Skin of body (tissue), 2 donors: ENCODE data around the gene FANK1. TPM values are rescaled to one million over a fixed set of nuclear protein-coding genes. Genes with fewer than 3 reads are reported as not detected.

ENCODE experiments used
- DNase-seq: peaks from one replicate; lab custom pipeline; 2025; lab: John Stamatoyannopoulos, UW
- total RNA-seq: library from RNA; depleted of rRNA; stranded (reverse); fragments of >200 nt; gene quantifications from one replicate; pipeline ENCODE4 v1.2.3, GENCODE V29; 2014

The FANK1 gene
- total RNA-seq, 1 donor from 2014 or later, result 3.1 TPM

GRCh38 chr10:125984865-125985495, 88.6 kb downstream of the FANK1 start:
- DNase-seq, result no peak

- DNase-seq, result no peak
Observed at GRCh38 chr10:125985557-125986240, 89.3 kb downstream of the FANK1 start.

DNA sequence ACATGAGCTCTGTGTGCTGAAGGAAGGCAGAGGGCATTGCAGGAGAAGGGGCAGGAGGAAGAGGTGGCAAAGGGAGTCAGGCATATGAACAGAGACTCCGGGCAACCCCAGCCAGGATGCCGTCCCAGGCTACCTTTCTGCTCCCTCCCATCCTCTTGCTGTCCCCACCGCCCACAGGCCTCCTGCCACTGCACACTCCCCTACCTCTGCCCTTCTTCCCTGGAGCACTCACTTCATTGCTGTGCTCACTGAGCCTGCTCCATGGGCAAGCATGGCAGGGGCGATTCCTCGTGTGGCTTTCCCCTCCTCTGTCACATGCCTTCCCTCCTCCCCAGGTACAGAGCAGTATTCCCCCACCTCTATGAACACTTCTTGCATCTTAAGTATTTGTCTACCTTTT, 93.4 kb downstream of the FANK1 start:
- DNase-seq, result no peak

DNA sequence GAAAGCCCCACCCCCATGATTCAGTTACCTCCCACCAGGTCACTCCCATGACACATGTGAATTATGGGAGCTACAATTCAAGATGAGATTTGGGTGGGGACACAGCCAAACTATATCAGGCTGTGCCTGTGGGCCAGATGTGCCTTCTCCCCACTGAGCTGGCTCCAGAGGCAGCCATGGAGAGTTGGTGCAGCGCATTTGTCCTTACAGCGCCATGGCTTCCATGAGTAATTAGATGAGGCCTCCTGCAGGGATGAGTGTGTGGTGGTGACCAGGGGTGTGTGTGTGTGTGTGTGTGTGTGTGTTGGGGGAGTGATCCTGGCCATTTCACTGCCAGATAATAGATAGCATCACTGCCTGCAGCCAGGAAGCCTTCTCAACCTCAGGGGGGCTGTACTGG, 94.6 kb downstream of the FANK1 start:
- DNase-seq, result no peak

DNA sequence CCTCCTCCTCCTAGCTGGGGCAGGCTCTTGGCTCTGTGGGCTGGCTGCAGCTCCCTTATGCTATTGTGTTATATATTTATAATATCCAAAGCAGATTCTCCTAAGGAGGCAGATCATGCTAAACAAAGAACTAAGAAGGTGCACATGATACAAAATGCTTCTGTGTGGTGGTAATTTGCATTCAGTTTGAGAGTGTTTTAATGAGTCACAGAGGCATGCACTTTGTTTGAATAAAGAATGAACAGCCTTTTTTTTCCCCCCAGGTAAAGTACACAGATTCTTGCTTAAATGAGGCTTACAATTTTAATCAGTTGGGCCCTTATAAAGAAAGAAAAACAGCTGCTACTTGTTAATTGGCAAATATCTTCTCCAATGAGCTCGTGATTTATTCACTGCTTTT, 95.0 kb downstream of the FANK1 start:
- no peak for DNase-seq

DNA sequence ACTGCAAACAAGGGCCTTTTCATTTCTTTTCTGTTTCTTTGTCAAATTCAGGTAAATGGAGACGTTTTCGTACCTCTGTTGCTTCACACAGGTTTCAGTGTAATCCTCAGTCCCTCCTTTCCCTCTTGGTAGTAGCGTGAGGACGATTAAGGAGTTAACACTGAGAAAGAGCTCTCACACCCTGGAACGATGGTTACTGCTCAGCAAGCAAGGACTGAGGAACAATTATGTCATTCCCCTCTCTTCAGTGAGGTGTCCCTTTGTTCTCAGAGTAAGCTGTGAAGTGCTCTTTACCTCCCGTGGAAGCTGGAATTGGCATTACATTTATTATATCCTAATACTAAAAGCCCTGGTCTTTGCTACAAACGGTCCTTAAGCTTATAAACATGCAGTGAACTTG, 95.9 kb downstream of the FANK1 start:
- DNase-seq, result no peak

DNA sequence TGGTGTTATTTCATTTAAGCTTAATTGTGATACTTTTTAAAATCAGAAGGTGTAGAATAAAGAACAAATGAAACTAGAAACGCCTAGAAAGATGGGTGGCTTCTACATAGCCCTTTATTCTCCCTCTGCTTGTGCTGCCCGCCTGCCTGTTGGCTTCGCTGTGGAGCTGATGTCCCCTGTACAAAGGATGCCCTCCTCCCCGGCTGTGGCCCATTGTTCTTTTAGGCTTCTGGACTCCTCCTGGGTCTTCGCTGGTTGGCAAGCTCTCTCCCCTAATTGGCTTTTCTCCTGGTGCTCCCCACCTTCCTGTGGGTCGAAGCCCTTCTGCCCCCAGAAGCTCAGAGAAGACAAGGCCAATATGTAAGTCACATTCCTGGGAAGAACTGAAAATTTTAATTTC, 98.2 kb downstream of the FANK1 start:
- no peak for DNase-seq

- no peak for DNase-seq
Observed at GRCh38 chr10:125995726-125996304, 99.5 kb downstream of the FANK1 start.

- DNase-seq, result no peak
Observed at GRCh38 chr10:125997586-125997985, 101.2 kb downstream of the FANK1 start.

DNA sequence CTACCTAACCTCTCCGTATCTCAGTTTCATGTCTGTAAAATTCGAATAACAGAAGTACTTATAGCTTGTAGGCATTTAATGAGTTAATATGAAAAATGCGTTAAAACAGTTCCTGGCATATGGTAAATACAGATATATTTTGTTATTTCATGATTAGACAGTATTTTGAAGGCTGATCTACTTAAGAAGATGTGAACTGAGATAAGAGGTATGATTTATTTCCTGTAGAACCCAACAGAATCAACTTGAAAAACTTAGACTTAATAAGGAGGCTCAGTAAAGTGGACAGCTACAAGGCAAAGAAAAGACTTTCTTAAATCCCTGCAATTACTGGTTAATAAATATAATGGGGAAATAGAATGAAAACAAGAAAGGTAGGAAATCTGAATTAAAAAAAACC, 103.3 kb downstream of the FANK1 start:
- no peak for DNase-seq

DNA sequence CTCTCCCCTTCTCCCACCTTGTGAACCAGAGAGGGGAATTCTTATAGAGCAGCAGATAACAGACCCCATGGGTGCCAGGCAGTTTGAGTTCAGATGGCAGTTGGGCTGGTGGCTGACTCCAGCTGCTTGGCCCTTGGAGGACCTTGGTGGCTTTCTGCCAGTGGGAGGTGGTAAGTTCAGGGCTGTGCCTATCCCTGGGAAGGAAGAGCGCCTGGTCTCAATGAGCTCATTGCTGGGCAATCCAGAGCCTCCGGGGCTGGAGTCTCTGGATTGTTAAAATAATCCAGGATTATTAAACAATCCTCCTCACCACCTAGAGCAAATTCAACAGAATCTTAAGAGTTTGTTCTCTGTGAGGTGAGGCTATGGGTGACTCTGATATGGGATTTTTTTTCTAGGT, 105.2 kb downstream of the FANK1 start:
- DNase-seq, result no peak

DNA sequence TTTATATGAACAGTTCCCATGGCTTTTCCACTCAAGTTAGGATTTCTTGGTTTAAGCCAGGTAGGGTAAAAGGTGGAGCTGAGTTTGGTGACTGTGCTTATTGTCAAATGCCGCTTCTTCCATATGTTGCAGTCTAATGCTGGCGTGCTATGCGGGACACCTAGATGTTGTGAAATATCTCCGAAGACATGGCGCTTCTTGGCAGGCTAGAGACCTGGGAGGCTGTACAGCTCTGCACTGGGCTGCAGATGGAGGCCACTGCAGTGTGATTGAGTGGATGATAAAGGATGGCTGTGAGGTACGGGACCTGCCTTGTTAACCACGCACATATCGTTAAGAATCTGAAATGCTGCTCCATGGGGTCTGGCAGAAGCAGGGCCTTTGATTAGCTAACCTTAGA, 108.4 kb downstream of the FANK1 start:
- no peak for DNase-seq

DNA sequence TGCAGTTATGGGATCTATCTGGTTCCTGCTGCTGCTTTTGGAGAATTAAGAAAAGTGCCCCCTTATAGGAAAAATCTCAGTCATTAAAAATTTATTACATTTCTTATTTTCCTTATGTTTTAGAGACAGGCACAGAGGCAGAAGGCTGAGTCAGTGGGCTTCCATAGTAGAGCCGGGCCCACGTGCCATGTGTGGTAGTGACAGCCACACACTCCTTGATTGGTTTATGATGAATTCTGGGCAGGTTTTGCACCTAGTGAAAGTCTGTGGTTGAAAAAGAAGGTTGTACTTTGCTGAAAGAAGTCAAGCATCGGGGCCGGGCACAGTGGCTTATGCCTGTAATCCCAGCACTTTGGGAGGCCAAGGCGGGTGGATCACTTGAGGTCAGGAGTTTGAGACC, 109.9 kb downstream of the FANK1 start:
- no peak for DNase-seq

DNA sequence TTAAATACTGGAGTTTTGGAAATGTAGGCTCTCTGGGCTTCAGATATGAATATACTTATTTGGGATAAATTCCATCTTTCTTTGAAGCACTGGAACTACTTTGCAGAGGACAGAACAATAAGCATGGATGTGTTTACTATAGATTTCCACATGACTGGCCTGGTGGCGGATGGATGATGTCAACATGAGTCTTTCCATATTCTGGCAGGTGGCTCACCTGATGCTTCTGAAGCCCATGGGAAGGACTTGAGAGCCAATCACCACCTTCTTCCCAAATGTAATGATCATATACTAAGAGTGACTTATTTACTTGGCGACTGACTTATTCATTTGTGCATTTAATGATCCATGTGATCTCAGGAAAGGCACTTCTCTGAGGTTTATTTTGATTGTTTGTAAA, 110.5 kb downstream of the FANK1 start:
- no peak for DNase-seq

- DNase-seq, result no peak
Observed at GRCh38 chr10:126009650-126010049, 113.3 kb downstream of the FANK1 start.

DNA sequence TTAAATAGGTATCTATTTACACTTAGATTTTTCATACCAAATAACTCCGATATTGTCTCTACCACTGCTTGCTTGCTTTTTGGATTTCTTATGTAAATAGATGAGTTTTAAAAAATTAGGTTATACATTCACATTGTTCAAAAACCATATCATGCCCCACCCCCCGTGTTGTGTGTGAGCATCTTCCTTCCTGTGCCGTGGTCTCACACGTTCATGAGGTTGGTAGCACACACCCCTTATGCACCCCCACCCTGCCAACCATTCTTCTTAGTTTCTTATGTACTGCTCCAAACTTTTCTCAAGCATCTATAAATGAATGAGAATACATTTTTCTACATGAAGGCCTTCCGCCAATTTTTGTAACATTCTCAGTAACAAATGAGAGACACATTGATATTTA, 115.6 kb downstream of the FANK1 start:
- DNase-seq, result no peak

GRCh38 chr10:126012485-126012884, 116.1 kb downstream of the FANK1 start:
- DNase-seq, result no peak

- no peak for DNase-seq
Observed at GRCh38 chr10:126013489-126014281, 117.3 kb downstream of the FANK1 start.

GRCh38 chr10:126014309-126014708, 117.9 kb downstream of the FANK1 start:
- peak; percentile 27 for DNase-seq

DNA sequence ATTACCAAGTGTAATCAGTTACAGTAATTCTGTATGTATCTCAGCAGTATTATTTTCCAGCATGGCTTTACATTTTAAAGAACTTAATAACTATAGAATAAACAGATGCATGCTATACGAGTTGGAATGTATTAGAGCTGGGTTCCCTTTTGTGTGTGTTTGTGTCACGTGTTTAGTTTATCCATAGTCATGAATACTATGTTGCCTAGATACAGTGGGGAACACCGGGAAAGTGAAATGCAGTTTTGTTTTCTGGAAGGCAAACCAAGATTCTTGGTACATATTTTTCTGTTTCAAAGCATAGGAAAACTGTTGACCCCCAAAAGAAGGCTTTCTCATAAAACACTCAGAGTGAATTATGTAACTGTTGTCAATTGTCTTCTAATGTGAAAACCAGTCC, 119.0 kb downstream of the FANK1 start:
- DNase-seq, result peak; percentile 12

- DNase-seq, result no peak
Observed at GRCh38 chr10:126016156-126016805, 119.9 kb downstream of the FANK1 start.

DNA sequence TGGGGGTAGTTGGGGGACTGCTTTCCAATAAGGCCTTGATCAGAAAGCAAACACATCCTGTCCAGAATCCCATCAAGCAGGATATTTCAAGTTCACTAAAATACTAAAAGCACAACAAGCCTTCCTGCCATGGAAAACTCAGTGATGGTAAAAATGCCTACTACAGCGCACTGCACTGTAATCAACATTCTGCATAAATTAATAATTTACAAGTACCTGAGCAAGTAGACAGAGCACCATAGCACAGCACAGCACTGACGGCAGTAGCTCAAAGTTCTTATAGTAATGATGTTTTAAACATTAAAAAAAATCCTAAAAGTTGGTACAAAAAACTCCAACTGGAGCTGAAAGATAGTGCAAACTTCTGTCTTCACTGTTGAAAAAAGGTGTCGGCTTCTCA, 120.5 kb downstream of the FANK1 start:
- DNase-seq, result no peak
